Heart right ventricle (tissue), 16 donors: ENCODE measurements around the gene MAPRE3. TPM values are rescaled to one million over a fixed set of nuclear protein-coding genes. Genes with fewer than 3 reads are reported as not detected.

Experiments used
- ATAC-seq, 8 donors: fragments of 200-7000 bp; cut with Tn5 transposase; one replicate each; pipeline ENCODE4 v1.9.1; 2020; ENCODE audit warnings: mild to moderate bottlenecking in 8 of 8, moderate library complexity in 8 of 8, moderate number of reproducible peaks in 1 of 8
- DNase-seq, 2 donors: peaks; one replicate each; pipeline ENCODE4 v3.0.0-alpha.2; 2020
- H3K27ac ChIP-seq, 10 donors: fragments of 200-600 bp; sonication (generic) in 2 of 10; one replicate each; pipeline versions ENCODE4 v1.5.0 to v1.8.0; 2020 to 2022; ENCODE audit warnings: mild to moderate bottlenecking in 3 of 10
- H3K27me3 ChIP-seq, 7 donors: fragments of 200-600 bp; one replicate each; pipeline ENCODE4 v1.8.0; 2021 to 2022; ENCODE audit warnings: mild to moderate bottlenecking in 2 of 7
- H3K36me3 ChIP-seq, 9 donors: fragments of 200-600 bp; sonication (generic) in 1 of 9; one replicate each; pipeline versions ENCODE4 v1.5.0 to v1.8.0; 2020 to 2022; ENCODE audit warnings: mild to moderate bottlenecking in 2 of 9
- H3K4me1 ChIP-seq, 9 donors: fragments of 200-600 bp; sonication (generic) in 1 of 9; one replicate each; pipeline versions ENCODE4 v1.5.0 to v1.8.0; 2020 to 2022; ENCODE audit warnings: mild to moderate bottlenecking in 4 of 9
- H3K4me3 ChIP-seq, 10 donors: fragments of 200-600 bp; sonication (generic) in 2 of 10; one replicate each; pipeline versions ENCODE4 v1.5.0 to v1.8.0; 2020 to 2022; ENCODE audit warnings: mild to moderate bottlenecking in 7 of 10, moderate library complexity in 2 of 10
- H3K9me3 ChIP-seq, 11 donors: fragments of 200-600 bp in 10 of 11; sonication (generic) in 2 of 11; one replicate each; pipeline versions ENCODE4 v1.5.0 to v1.8.0; 2013 to 2022; ENCODE audit warnings: mild to moderate bottlenecking in 2 of 11, control low read depth in 1 of 11, moderate library complexity in 1 of 11
- CTCF ChIP-seq, 9 donors: fragments of 200-600 bp; sonication (generic) in 2 of 9; IDR thresholded peaks; one replicate each; pipeline versions ENCODE4 v1.5.0 to v1.8.0; 2021 to 2022; ENCODE audit warnings: antibody characterized with exemption in 9 of 9, mild to moderate bottlenecking in 5 of 9, moderate library complexity in 1 of 9
- WGBS, 2 donors: extraction: QIAGEN DNeasy Blood & Tissue Kit; methylation state at CpG; one replicate each; pipeline ENCODE4 v1.1.7; 2013; ENCODE audit warnings: inconsistent platforms in 1 of 2; 5-methylcytosine and 5-hydroxymethylcytosine counted together
- intact Hi-C, 10 donors: fragments of 100-400 bp; cut with DNase I; formaldehyde crosslinking; loops; one replicate each; pipeline versions ENCODE4 v1.11.1 to v1.14.2; 2022
- polyA plus RNA-seq, 2 donors: library from polyadenylated mRNA; stranded (reverse); fragments of 200-250 nt; gene quantifications; one replicate each; pipeline ENCODE4 v1.2.3, GENCODE V29; 2013
- total RNA-seq, 10 donors: library from RNA; stranded (reverse); fragmentation: NEBNext Ultra II Directional in 3 of 10; extraction: Animal tissue kit (Norgen Biotek cat#: 25700) in 3 of 10; gene quantifications; one replicate each; pipeline versions ENCODE4 v1.2.1 to v1.2.4, GENCODE V29; 2021 to 2023
- donor health status: Arrhythmogenic right ventricular cardiomyopathy.
- donor health status: ischemic (EF 13 %, LVEDD 7.1; RV severe dilation, severe dysfunction).
- donor health status: healthy with polysubstance abuse.
- donor health status: DM: no; HTN: yes; CAD: no.
- donor health status: DM: no; HTN: no; CAD: no.
- donor health status: ischemic (EF 25% LVEDD 6.9; RV normal size, moderate dysfunction).
- donor health status: ischemic (EF 25% LVEDD 5.7; RV mildly dilated, moderate dysfunction).
- donor health status: healthy.
- donor health status: DM: yes; HTN: yes; CAD: no.
- donor health status: Ischemic cardiomyopathy.
- donor health status: ischemic (EF 35%, LVEDD 5.7; RV mildly dilated, moderate dysfunction).
- donor health status: nonischemic (EF 11% LVEDD 7.7; RV severe dilation, severe dysfunction).
- donor health status: DM: yes; HTN: yes; CAD: no.
- donor health status: PGD.
- donor health status: ischemic (EF 29% LVEDD 5.4; RV normal size, mild dysfunction).
- donor health status: nonischemic (EF 23%, LVEDD 6.1; RV moderate dilation, normal function).

MAPRE3 gene
- total and polyA plus RNA-seq, 12 donors = 23.0 to 68.8 (median 47.2) TPM

GRCh38 chr2:26945991-26946750, 24.3 kb upstream of the MAPRE3 start:
- no peaks in the 10 kb centered on the region for H3K36me3 ChIP-seq
- no peak for TF ChIP-seq CTCF (IDR thresholded peaks at IDR 0.05)
- H3K27me3 ChIP-seq = peaks cover 0 to 40% (median 30%) of the 10 kb centered on the region in 7 donors
- no peak overlapping the region for H3K4me3 ChIP-seq
- no peak overlapping the region for H3K27ac ChIP-seq
- peaks cover 0 to 13% (median 9%) of the 10 kb centered on the region in 9 donors for H3K4me1 ChIP-seq
- H3K9me3 ChIP-seq = no peaks in the 10 kb centered on the region
- intact Hi-C loops = no loop called here
- DNase-seq = no peak
- no peak for ATAC-seq
- WGBS, 2 donors = 81 to 90% methylated on average over 12 of the region's 12 CpGs

GRCh38 chr2:26946841-26947784, 23.3 kb upstream of the MAPRE3 start:
- peak; percentile 53 to 90 (median 80) for ATAC-seq
- H3K36me3 ChIP-seq = no peaks in the 10 kb centered on the region
- intact Hi-C loops = no loop called here
- WGBS, 2 donors = 49 to 52% methylated on average over 34 of the region's 34 CpGs
- H3K4me1 ChIP-seq = peaks cover 0 to 13% (median 9%) of the 10 kb centered on the region in 9 donors
- no peak overlapping the region for H3K27ac ChIP-seq
- peak overlapping the region in 5 of 10 donors; percentile 17 to 33 (median 22) for H3K4me3 ChIP-seq
- H3K9me3 ChIP-seq = no peaks in the 10 kb centered on the region
- H3K27me3 ChIP-seq = peaks cover 0 to 37% (median 30%) of the 10 kb centered on the region in 7 donors
- TF ChIP-seq CTCF (IDR thresholded peaks at IDR 0.05) = peak in 2 of 9 donors; percentile 18 to 28
- DNase-seq = peak; percentile 69 to 70

- DNase-seq (no peak), ATAC-seq (no peak)
- intact Hi-C loops = no loop called here
- Histone ChIP-seq H3K27me3 (peaks cover 0 to 28% (median 20%) of the 10 kb centered on the region in 7 donors), H3K4me1 (peaks cover 0 to 13% (median 9%) of the 10 kb centered on the region in 9 donors), H3K36me3 (no peaks in the 10 kb centered on the region), H3K9me3 (no peaks in the 10 kb centered on the region), H3K27ac (no peak overlapping the region), H3K4me3 (no peak overlapping the region)
- WGBS, 2 donors = 93 to 94% methylated on average over 3 of the region's 3 CpGs
- no peak for TF ChIP-seq CTCF (IDR thresholded peaks at IDR 0.05)
Observed at GRCh38 chr2:26948800-26949199, 21.6 kb upstream of the MAPRE3 start.

GRCh38 chr2:26950246-26950645, 20.2 kb upstream of the MAPRE3 start:
- intact Hi-C loops = loop anchor here in 2 of 10 donors (10.0 kb wide), 2 partner anchors 245 to 315 kb away; partner anchors contain the start of gene SLC30A3 (in 1 of the 2)
- ATAC-seq = no peak

More at GRCh38 chr2:26950246-26950645, 20.2 kb upstream of the MAPRE3 start:
- H3K36me3 ChIP-seq = no peaks in the 10 kb centered on the region
- H3K4me1 ChIP-seq = peaks cover 0 to 13% (median 9%) of the 10 kb centered on the region in 9 donors
- TF ChIP-seq CTCF (IDR thresholded peaks at IDR 0.05) = no peak
- H3K9me3 ChIP-seq = no peaks in the 10 kb centered on the region
- H3K4me3 ChIP-seq = no peak overlapping the region
- no peak for DNase-seq
- 80% methylated on average over 5 of the region's 5 CpGs for WGBS, 2 donors
- peaks cover 0 to 30% (median 23%) of the 10 kb centered on the region in 7 donors for H3K27me3 ChIP-seq
- H3K27ac ChIP-seq = no peak overlapping the region
